ENCODE results near the gene OCA2. TPM values are rescaled to one million over a fixed set of nuclear protein-coding genes. Genes with fewer than 3 reads are reported as not detected.
"Not testable (repeated sequence)": the region's sequence is repeated elsewhere in the genome, so short reads cannot be mapped to it uniquely, and the experiment has no call there.

Gene OCA2
- total RNA-seq, 2 donors from 2014 or later: 3.7 TPM; not detected in 1

- intact Hi-C loops (cut with DNase I): no loop called here
- H3K36me3 ChIP-seq: no peaks in the 10 kb centered on the region
- H3K27me3 ChIP-seq (replicated peaks; ENCODE audit: insufficient read depth): no peaks in the 10 kb centered on the region
- 73% methylated on average over 14 of the region's 14 CpGs for WGBS
- no peaks in the 10 kb centered on the region for H3K4me1 ChIP-seq (replicated peaks)
- TF ChIP-seq POLR2A (IDR thresholded peaks at IDR 0.05) (no peak), POLR2AphosphoS5 (IDR thresholded peaks at IDR 0.05) (no peak)
- TF ChIP-seq, protein P1, sequence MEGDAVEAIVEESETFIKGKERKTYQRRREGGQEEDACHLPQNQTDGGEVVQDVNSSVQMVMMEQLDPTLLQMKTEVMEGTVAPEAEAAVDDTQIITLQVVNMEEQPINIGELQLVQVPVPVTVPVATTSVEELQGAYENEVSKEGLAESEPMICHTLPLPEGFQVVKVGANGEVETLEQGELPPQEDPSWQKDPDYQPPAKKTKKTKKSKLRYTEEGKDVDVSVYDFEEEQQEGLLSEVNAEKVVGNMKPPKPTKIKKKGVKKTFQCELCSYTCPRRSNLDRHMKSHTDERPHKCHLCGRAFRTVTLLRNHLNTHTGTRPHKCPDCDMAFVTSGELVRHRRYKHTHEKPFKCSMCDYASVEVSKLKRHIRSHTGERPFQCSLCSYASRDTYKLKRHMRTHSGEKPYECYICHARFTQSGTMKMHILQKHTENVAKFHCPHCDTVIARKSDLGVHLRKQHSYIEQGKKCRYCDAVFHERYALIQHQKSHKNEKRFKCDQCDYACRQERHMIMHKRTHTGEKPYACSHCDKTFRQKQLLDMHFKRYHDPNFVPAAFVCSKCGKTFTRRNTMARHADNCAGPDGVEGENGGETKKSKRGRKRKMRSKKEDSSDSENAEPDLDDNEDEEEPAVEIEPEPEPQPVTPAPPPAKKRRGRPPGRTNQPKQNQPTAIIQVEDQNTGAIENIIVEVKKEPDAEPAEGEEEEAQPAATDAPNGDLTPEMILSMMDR (IDR thresholded peaks at IDR 0.05): no peak
- no peak for DNase-seq (ENCODE audit: low spot score)
- no peak overlapping the region for H3K27ac ChIP-seq
- H3K9me3 ChIP-seq: no peaks in the 10 kb centered on the region
- H3K4me3 ChIP-seq: no peak overlapping the region
Measured at GRCh38 chr15:27767918-27768640, 331.0 kb downstream of the OCA2 start.

DNA sequence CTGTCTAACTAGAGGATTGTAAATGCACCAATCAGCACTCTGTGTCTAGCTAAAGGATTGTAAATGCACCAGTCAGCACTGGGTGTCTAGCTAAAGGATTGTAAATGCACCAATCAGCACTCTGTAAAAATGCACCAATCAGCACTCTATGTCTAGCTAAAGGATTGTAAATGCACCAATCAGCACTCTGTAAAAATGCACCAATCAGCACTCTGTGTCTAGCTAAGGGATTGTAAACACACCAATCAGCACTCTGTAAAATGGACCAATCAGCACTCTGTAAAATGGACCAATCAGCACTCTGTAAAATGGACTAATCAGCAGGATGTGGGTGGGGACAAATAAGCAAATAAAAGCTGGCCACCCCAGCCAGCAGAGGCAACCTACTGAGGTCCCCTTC is 331.7 kb downstream of the OCA2 start:
- H3K27ac ChIP-seq; DNase-seq (ENCODE audit: low spot score); intact Hi-C loops (cut with DNase I); H3K27me3 ChIP-seq (replicated peaks; ENCODE audit: insufficient read depth); H3K9me3 ChIP-seq; H3K4me3 ChIP-seq; H3K36me3 ChIP-seq; H3K4me1 ChIP-seq (replicated peaks): not testable (repeated sequence)

GRCh38 chr15:27764339-27764738 is 334.8 kb downstream of the OCA2 start:
- TF ChIP-seq POLR2A (IDR thresholded peaks at IDR 0.05): no peak
- TF ChIP-seq, protein P1 (IDR thresholded peaks at IDR 0.05): no peak
- TF ChIP-seq POLR2AphosphoS5 (IDR thresholded peaks at IDR 0.05): no peak
- intact Hi-C loops (cut with DNase I): no loop called here
- 92% methylated on average over 3 of the region's 3 CpGs for WGBS
- Histone ChIP-seq H3K4me1 (replicated peaks) (no peaks in the 10 kb centered on the region), H3K27ac (no peak overlapping the region), H3K9me3 (no peaks in the 10 kb centered on the region), H3K4me3 (no peak overlapping the region), H3K27me3 (replicated peaks; ENCODE audit: insufficient read depth) (no peaks in the 10 kb centered on the region), H3K36me3 (no peaks in the 10 kb centered on the region)
- no peak for DNase-seq (ENCODE audit: low spot score)

DNA sequence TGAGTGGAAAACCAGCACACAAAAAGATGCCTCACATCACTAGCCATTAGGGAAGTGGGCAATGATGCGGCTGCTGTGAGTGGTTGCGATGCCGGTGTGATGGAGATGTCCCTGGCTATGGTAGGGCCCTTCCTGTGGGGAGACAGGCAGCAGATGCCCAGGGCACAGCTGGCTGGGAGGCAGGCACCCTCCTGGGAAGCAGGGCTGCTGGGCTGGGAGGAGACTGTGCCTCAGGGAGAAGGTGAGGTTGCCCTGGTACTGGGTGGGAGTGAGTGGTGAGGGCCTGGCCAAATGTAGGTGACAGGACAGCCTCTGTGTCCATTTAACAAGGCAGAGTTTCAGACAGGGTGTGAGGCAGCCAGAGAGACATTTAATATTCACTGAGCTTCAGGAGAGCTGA is 335.6 kb downstream of the OCA2 start:
- intact Hi-C loops (cut with DNase I): no loop called here
- no peaks in the 10 kb centered on the region for H3K9me3 ChIP-seq
- H3K27ac ChIP-seq: no peak overlapping the region
- WGBS: 94% methylated on average over 3 of the region's 3 CpGs
- TF ChIP-seq POLR2AphosphoS5 (IDR thresholded peaks at IDR 0.05) (no peak), POLR2A (IDR thresholded peaks at IDR 0.05) (no peak)
- TF ChIP-seq, protein P1 (IDR thresholded peaks at IDR 0.05): no peak
- no peak overlapping the region for H3K4me3 ChIP-seq
- no peaks in the 10 kb centered on the region for H3K4me1 ChIP-seq (replicated peaks)
- H3K27me3 ChIP-seq (replicated peaks; ENCODE audit: insufficient read depth): no peaks in the 10 kb centered on the region
- H3K36me3 ChIP-seq: no peaks in the 10 kb centered on the region
- no peak for DNase-seq (ENCODE audit: low spot score)

DNA sequence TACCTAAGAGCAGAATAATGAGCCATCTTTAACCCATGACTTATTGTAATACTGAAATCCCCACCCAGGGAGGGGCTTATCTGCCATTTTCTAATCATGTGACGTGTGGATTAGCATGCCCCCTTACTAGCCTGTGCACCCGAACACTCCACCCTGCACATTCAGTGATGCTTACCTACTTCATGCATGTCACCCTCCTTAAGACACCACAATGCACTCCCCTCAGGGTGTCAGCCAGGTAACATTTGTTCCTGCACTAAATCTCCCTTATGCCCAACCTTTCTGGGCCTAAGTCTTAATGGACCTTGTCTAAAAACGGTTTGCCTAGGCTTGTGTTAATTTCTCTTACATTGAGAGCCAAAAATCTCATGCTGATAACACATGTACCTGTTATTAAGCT is 336.6 kb downstream of the OCA2 start:
- no peak overlapping the region for H3K4me3 ChIP-seq
- intact Hi-C loops (cut with DNase I): no loop called here
- no peaks in the 10 kb centered on the region for H3K36me3 ChIP-seq
- 70% methylated on average over 3 of the region's 3 CpGs for WGBS
- H3K27me3 ChIP-seq (replicated peaks; ENCODE audit: insufficient read depth): no peaks in the 10 kb centered on the region
- H3K27ac ChIP-seq: no peak overlapping the region
- DNase-seq (ENCODE audit: low spot score): no peak
- TF ChIP-seq, protein P1 (IDR thresholded peaks at IDR 0.05): no peak
- TF ChIP-seq POLR2A (IDR thresholded peaks at IDR 0.05): no peak
- TF ChIP-seq POLR2AphosphoS5 (IDR thresholded peaks at IDR 0.05): no peak
- no peaks in the 10 kb centered on the region for H3K4me1 ChIP-seq (replicated peaks)
- H3K9me3 ChIP-seq: no peaks in the 10 kb centered on the region

All from prostate gland (tissue), 2 donors.